ENCODE measurements around the gene CFAP300.
A peak's percentile ranks its signal among the peaks of the same experiment; 100 is the strongest.

Gene CFAP300

DNA sequence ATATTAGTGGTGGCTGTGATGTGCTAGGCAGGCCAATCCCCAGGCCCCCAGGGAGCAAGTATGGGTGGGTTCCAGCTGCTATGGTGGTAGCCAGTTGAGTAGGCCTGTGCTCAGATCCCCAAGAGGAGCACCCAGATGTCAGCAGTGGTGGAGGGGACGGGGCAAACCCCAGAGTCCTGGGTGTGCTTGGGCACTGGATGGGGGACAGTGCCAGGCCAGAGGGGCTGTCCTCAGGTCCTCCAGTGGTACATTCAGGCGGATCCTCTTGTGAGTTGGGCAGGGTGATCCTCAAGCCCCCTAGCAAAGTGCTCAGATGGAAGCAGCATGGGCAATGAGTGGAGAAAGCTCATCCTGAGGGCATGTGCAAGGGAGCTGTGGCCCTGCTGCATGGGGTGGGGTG lies 26.0 kb downstream of the CFAP300 start:
- H3K4me3 ChIP-seq (ENCODE audit: low read depth, low read length) = no peak overlapping the region
- TF ChIP-seq, protein P1, sequence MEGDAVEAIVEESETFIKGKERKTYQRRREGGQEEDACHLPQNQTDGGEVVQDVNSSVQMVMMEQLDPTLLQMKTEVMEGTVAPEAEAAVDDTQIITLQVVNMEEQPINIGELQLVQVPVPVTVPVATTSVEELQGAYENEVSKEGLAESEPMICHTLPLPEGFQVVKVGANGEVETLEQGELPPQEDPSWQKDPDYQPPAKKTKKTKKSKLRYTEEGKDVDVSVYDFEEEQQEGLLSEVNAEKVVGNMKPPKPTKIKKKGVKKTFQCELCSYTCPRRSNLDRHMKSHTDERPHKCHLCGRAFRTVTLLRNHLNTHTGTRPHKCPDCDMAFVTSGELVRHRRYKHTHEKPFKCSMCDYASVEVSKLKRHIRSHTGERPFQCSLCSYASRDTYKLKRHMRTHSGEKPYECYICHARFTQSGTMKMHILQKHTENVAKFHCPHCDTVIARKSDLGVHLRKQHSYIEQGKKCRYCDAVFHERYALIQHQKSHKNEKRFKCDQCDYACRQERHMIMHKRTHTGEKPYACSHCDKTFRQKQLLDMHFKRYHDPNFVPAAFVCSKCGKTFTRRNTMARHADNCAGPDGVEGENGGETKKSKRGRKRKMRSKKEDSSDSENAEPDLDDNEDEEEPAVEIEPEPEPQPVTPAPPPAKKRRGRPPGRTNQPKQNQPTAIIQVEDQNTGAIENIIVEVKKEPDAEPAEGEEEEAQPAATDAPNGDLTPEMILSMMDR (IDR thresholded peaks at IDR 0.05; ENCODE audit: low read depth, low read length) = no peak

DNA sequence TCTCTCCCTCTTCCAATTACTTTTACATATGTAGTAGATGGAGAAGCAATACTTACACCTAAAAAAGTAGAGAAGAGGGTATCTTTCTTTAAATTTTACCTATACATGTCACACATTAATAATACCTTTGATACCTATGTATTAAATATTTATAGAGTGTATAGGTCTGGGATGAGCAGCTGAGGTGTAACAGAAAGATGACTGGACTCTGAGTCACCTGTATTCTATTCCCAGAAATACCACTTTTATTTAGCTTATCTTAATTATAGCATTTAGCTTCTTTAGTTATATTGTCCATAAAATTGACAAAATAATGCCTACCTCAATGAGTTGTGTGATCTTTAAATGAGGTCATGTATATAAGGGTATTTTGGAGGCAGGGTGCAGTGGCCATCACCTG lies 32.4 kb downstream of the CFAP300 start:
- TF ChIP-seq, protein P1 (IDR thresholded peaks at IDR 0.05; ENCODE audit: low read depth, low read length) = no peak
- H3K4me3 ChIP-seq (ENCODE audit: low read depth, low read length) = no peak overlapping the region

DNA sequence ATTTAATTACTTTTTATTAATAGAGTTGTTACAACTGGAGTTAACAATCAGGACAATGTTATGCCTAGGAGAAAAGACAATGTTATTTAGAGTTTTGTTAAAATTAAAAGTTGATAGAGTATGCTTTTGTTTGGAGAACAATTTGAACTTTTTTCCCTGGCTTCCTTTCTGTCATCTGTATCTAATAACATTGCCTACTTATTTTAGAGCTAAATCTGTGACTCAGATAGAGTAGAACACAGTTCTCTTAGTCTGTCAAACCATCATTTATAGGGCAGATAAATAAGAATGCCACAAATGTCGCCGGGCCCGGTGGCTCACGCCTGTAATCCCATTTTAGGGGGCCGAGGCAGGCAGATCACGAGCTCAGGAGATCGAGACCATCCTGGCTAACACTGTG lies 34.1 kb downstream of the CFAP300 start:
- TF ChIP-seq, protein P1 (IDR thresholded peaks at IDR 0.05; ENCODE audit: low read depth, low read length) = no peak
- H3K4me3 ChIP-seq (ENCODE audit: low read depth, low read length) = no peak overlapping the region

DNA sequence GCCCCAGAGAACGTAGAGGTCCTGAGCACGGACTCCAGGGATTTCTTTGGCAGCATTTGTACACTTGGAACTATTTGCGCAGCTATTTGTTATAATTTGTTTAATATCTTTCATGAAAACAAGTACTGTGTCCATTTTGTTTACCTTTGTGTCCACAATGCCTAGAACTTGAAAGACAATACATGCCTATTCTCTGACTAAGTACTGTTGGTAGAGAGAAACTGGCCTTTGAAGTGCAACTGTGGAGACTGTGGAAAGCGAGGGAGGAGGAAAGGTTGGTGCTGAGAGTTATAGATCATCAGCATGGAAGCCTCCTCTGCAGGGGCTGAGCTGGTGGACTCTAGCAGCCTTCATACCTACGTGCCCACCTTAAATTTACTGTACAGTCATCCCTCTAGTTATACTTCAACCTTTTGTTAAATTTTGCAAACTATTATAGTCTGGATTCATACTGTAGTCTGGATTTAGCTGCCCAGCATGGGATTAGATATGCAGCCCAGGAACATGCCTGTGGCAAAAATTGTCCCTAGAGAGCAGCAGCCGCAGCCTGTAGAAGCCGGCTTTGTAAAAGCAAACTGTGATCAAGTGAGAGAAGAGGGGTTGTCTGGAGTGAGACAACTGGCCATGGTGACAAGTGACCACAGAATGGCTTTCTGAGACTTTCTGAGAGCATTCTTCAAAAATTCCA lies 38.8 kb downstream of the CFAP300 start:
- TF ChIP-seq, protein P1 (IDR thresholded peaks at IDR 0.05; ENCODE audit: low read depth, low read length) = no peak
- H3K4me3 ChIP-seq (ENCODE audit: low read depth, low read length) = no peak overlapping the region

DNA sequence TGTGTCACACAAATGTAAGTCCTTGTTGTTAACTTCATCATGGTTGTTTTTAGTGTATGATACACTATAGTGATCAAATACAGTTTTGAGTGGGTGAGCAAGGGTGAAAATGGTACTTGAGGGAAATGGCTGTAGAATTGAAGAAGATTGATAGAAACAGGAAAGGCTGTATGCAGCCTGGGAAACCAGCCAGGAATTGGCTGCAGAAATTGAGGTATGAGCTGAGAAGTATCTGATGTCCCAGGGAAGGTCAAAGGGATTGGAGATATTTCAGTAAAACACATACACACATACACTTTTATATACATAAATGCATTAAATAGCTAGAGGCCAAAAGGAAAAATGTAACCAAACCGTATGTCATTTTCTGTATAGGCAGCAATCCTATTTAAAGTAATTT lies 49.9 kb downstream of the CFAP300 start:
- TF ChIP-seq, protein P1 (IDR thresholded peaks at IDR 0.05; ENCODE audit: low read depth, low read length) = no peak
- no peak overlapping the region for H3K4me3 ChIP-seq (ENCODE audit: low read depth, low read length)

DNA sequence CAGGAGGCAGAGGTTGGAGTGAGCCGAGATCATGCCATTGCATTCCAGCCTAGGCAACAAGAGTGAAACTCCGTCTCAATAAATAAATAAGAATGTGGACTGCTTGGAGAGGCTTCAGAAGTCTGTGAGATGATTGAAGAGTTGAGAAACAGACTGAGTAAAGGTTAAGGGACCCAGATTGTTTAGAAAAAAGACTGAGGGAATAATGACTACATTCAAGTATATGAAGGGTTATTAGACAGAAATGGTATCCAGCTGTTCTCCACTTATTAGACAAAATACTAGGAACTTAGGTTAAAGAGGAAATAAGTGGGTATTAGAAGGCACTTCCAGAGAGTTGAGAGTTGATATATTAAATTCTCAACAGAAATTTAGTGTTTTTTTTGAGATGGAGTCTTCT lies 52.5 kb downstream of the CFAP300 start:
- TF ChIP-seq, protein P1 (IDR thresholded peaks at IDR 0.05; ENCODE audit: low read depth, low read length) = no peak
- no peak overlapping the region for H3K4me3 ChIP-seq (ENCODE audit: low read depth, low read length)

DNA sequence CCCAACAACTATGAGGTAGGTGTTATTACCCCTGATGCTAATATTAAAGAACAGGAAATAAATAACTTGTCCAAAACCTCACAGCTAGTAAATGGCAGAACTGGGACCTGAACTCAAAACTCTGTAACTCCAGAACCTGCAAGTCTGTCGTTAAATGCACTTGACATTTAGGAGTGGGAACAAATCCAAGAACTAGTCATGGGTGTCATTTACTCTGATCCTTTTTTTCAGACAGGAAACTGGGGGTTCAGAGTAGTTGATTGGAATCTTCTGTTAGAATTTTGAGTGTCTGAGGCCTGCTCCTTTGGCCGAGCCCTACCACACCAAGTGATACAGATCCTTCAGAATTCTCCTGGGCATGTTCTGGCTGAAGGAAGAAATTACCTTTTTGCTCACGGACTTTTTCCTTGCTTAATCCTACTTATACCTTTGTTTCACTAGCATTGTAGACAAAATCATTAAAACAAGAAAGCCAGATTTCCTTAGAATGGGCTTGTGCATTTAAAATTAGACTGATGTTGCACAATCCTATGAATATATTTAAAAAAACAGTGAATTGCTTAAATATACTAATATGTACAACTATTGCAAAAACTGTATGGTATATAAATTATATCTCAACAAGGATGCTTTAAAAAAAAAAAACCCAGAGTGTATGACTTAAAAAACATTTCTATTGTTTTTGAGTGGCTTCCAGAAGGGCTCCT lies 61.6 kb downstream of the CFAP300 start:
- TF ChIP-seq, protein P1 (IDR thresholded peaks at IDR 0.05; ENCODE audit: low read depth, low read length) = no peak
- H3K4me3 ChIP-seq (ENCODE audit: low read depth, low read length) = peak overlapping the region; percentile 93

All from WI38 (cell line).